GM11168 (cell line): ENCODE measurements around the gene HOXB8.

ENCODE experiments used
- in situ Hi-C: fragments of 300-500 bp; cut with MboI; formaldehyde crosslinking; loops from one replicate; pipeline ENCODE4 v1.12.0; 2022; ENCODE audit warnings: low sequenced_read_pairs; ENCODE audit not compliant: unreplicated experiment

HOXB8 gene

DNA sequence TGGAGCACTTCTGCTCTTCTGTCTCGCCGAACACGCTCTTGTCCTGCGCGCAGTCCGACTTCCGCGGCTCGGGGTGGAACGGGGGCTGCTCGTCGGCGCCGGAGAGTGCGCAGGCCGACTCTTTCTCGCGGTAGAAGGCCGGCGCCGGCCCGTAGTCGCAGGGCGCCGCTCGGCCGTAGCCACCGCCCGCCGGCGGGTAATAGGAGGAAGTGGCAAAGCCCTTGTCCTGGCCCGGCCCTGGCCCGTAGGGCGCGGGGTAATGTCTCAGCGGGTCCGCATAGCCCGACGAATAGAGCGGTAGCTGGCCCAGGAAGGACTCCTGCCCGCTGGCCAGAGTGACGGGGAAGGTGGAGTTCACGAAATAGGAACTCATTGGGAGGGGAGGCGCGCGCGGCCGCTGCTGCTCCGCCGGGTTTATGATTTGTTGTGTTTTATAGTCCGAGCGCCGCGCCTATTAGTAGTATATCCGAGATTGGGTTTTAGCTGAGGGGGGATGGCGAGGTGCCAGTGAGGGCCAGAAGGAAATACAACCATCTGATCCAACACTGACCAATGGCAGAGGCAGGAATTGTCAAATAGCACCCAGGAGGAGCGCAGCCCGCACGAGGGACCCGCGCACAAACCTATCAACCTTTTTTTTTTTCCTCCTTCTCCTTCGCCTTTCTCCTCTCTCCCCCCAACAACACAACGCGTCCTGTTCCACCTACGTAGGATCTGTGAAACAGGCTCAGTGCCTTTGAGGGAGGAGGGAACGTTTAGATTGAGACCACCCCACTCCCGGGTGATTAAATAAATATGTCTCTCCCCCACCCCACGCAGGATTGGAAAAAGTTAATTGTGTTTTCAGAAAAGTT, 17.1 kb downstream of the HOXB8 start:
- in situ Hi-C loops: no loop called here

DNA sequence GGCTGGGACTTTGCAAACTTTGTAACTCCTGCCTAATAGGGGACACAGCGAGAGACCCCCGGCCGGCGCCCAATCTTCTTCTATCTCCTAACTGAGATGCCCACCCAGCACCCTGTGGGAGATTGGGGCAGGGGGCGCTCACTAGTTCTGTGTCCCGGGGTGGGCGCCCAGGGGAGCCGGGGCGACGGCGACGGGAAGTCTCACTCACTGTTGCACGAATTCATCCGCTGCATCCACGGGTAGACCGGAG, 17.6 kb downstream of the HOXB8 start:
- in situ Hi-C loops: no loop called here

DNA sequence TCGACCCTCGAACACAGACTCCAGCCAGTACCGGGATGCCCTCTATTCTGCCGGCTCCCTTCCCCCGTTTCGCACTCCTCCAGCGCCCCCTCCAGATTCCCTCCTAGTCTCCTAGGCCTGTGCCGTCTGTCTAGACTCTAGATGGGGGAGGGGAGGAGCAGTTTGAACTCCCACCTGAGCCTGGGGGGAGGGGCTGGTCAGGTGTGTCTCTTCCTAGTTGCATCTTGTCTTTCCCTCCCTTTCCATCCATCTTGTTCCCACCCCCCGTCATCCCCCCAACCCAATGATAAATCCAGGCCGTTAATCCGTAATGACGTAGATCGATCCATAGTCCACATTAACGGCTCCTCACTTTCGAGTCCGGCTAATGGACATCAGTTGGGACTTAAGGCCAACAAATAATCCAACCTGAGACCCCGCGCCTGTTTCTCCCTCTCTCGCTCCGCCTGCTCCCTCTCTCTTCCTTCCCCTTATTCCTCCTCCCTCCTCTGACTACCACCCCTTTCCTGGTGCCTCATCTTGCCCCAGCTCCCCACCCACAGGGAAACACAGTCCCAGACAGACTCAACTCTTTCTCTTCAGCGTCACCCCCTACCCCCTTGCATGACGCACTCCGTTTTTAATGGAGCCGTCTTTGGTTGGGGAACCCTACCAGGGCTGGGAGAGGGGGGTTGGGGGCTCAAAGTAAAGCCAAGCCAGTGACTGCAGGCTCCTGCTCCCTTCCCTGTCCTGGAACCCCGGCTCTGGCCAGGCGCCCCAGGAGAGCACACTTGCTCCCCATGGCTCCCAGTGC, 18.2 kb downstream of the HOXB8 start:
- in situ Hi-C loops: no loop called here

DNA sequence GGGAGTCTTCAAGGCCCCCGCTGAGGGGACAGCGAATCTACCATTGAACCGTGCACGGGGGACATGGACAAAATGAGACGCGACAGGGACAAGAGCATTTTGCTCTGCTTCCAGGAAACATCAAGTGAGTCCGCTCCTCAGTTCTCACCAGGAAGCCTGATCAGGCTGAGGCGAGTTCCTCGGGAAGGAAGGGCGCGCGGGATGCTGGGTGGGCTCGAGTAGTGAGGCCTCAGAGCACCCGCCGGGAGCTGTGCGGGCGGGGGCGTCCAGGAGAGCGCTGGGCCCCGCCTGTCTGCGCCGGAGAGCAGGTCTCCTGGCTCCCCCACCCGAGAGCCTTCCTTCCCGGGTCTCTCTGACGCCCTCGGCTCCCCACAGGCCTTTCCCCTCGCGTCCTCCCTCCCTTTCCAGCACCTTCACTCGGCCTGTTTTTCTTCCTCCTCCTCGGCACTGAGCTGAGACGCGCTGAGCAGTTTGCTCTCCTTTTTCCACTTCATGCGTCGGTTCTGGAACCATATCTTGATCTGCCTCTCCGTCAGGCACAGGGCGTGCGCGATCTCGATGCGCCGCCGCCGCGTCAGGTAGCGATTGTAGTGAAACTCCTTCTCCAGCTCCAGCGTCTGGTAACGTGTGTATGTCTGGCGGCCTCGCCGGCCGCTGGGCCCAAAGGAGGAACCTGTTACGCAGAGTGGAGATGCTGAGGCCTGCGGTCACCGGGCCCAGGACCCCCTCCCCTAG, 18.9 kb downstream of the HOXB8 start:
- in situ Hi-C loops: no loop called here

DNA sequence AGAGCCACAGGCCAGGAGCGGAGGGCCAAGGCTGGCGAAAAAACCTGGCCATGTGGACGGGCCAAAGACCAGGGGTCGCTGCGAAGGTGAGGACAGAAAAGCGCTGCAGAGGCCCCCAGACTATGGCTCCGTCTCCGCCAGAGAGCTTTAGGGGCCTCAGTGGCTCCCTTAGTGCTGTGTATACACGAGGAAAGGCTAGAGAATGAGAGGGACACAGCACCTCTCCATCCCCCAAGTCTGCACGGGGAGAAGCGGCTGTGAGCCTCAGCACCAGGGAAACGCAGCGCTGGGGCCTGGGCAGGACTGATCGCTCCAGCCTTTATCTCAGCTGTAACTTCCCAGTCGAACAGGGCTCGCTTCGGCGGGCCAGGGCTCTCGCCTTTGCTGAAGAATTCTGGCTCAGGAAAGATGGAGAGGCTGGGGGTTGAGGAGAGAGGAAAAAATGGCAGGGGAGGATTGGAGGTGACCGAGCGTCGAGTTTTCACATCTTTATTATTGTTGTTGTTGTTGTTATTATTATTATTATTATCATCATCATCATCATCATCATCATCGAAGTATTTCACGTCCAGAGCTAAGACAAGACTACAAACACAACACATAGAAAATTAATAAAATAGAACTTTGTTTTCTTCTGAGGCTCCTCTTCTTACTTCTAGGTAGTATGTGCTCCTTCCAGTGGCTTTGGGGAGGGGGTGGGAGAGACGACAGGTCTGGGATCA, 19.7 kb downstream of the HOXB8 start:
- in situ Hi-C loops: no loop called here

DNA sequence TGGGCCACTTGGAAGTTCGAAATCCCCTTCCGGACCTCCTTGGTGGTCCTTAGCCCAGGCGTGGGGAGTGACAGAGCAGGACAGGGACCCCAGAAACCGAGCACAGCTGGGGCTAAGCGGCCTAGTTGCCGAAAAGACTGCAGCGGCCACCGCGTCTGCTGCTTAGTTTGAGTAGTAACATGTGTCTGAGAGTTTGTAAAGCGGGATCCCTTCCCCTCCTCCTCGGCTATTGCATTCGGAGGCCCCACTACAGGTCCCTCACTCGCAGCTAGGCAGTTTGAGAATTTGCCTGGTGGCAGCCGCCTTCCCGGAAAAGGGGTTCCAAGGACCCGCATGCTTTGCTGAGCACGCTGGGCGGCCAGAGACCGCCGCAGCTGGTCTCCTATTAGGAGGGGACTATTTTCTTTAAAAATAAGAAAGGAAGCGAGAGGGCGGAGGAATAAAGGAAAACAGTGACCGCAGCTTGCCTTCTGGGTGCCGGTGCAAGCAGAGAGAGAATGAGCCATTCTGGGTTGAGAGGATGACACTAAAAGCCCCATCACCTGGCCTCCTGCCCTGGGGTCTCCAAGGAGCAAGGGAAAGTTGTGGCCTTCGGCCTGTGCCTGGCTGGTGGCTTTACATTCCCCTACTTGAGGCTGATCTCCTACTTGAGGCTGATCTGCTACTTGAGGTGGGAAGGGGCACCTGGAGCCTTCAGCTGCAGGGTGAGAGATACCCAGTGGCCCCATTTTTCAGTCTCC, 20.4 kb downstream of the HOXB8 start:
- in situ Hi-C loops: no loop called here

DNA sequence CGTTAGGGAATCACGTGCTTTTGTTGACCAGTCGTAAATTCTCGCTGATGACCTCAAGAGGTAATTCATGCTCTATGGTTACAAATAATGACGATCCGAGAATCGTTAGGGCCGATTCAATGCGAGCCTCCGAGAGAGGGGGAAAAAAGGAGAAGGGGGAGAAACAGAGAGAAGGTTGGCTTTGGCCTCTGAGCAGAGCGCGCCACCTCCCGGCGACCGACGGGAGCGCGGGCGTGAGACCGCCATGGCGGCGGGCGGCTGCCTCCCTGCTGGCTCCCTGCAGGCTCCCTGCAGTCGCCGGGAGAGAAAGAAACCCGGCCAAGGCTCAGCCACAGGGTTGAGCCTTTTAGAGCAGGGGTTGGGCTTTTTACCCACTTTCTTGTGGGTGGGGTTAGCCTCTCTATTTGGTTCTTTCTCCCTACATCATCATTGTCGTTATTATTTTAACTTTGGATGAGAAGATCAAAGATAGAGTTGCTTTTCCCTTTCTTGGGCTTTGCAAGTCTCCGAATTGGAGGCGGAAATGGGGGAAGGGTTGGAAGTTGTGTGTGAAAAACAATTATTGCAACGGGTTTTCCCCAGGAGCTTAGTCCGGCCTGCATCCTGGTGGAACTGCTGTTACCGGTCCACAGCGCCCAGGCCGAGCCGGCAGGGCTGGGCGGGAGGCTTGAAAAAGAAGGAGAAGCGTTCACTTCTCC, 21.1 kb downstream of the HOXB8 start:
- in situ Hi-C loops: no loop called here

DNA sequence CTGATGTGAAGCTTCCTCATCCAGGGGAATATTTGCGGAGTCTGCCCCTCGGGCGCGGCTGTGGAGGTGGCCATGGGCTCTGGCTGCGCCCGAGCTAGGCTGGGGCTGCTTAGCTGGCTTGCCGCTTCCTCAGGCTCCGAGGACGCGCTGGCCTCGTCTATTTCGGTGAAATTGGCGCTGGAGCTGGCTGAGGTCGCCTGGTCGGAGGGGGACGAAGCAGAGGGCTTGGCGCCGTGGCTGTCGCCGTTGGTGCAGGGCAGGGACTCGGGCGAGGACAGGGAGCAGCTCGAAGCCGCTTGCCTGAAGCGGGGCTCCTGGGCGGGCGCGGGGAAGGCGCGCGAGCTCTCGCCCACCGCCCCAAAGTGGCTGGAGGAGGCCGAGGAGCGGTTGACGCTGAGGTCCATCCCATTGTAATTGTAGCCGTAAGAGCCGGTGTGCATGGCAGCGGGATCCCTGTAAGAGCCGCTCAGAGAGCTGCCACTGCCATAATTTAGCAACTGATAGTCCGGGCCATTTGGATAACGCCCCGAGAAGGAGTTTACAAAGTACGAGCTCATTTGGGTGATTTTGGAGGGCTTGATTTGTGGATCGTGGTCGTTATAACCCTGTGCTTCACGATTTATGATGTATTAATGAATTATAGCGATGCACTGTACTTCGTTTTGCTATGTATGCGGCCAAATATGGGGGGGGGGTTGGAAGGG, 21.8 kb downstream of the HOXB8 start, which contains the start of gene HOXB5:
TSS of gene HOXB5 (minus strand) at position 654 of the 704 bp plus-strand sequence. CDS start at position 557, 97 bp downstream.
- in situ Hi-C loops: no loop called here

DNA sequence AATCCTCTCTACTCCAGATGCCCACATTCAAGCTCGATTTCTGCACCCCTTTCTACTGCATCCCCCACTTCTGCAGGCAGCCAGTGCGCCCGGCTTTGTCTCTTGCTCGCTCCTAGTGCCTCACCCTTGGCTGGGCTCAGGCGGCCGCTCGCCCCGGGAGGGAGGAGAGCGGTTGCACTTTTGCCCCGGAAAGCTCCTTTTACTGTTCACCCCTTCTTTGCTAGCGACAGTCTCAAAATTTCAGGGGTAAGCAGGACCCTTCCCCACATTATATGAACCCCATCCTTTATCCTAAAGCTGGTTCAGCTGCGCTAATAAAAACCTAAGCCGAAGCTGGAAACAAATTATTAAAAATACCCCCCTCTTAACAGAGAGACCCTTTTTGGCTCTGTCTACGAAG, 22.5 kb downstream of the HOXB8 start:
- in situ Hi-C loops: no loop called here

DNA sequence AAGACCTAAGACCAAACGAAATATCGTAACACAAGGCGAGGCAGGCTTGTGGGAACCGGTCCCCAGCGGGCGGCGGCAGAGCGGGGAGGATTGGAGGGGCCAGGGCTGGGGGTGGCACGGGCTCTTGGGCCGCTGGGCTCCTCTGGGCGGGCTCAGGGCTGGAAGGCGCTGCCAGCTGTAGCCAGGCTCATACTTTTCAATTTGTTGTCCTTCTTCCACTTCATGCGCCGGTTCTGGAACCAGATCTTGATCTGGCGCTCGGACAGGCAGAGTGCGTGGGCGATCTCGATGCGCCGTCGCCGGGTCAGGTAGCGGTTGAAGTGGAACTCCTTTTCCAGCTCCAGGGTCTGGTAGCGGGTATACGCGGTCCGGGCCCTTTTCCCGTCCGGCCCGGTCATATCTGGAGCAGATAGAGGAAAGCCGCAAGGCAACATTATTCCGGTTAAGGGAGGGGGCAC, 23.0 kb downstream of the HOXB8 start:
- in situ Hi-C loops: no loop called here

DNA sequence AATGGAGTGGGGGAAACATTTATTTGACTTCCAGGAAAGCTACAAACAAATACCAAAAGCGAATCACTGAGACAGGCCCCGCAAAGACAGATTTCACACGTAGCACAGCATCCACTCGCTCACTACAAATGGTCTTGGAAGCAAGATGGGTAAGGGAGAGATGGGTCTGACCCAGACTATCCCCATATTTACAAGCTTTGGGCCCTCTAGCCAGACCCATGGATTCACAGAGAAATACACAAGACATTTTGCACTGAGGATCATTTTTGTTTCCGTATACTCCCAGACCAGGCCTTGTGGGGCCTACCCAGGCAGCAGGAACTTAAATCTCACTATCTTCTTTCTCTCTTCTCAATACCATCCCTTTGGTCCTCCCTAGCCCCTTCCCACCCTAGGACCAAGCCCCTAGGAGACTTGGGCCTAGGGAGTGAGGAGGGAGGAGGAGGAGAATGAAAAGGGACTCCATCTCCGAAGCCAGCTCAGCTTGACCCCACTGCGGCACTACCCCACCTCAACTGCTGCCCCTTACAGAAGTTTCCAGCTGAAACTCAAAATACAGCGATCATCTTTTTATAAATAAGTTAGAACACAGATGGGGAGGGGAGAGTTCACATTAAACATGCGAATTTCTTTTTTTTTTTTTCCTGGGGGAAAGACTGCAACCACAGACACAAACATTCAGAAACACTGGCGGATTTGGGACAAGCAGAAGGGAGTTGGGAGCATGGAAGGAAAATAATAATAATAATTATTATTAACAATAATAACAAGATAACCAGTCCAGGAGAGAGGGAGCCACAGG, 23.6 kb downstream of the HOXB8 start:
- in situ Hi-C loops: no loop called here

DNA sequence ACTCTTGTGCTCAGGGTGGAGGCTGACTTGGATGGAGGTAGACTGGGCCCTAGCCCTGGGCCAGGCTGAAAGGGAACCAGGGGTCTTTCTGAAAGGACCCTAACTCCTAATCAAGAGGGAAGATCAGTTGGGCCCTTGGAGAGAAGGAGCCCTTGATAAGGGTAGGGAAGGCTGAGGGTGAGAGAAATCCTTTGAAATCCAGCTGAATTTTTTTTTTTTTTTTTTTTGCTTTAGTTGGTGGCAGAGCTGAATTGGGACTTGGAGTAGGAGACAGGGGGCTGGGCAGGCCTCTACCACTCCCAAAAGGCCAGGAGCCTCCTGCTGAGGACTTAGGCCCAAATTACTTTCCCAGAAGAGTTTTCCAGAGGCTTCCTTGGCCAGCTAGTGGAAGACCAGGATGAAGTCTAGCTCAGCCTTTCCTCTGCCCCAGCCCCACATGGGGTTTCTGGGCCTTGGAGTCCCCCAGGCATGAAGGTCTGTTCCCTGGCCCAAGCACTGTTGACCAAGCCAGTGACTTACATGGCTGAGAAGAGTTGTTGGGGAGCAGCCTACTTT, 24.4 kb downstream of the HOXB8 start:
- in situ Hi-C loops: no loop called here

DNA sequence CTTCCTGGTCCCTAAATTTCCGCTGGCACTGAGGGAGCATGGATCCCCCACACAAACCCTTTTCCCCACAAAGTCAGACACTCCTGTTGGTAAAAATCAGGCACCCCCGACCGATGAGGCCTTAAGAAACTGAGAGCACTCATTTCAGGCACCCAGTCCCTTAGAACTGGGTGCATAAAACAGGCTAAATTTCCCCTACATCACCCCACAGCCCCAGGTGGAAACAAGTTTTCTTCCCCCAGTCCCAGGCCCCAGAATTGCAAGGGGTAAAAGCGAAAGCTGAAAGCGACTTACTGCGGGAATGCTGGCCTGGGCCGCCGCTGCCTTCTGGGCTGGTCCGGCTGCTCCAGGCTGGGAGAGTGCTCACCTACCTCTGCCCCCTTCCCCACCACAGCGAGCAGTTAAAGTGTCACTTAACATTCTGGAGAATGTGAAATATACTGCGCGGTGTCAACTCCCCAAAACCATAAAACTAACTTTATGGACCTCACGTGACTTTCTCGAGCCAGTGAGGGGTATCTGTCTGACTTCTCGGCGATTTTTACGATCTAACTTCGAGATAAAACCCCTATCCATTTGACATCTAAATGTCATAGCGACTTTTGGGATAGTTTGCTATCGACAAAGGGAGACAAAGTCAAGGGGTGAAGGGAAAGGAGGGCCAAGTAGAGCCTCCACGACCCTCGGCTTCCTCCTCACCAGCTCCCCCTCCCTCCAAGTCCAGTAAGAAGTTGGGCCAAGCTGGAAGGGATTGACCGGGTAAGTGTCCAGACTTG, 25.1 kb downstream of the HOXB8 start, which contains the start of gene HOXB3:
TSS of gene HOXB3 (minus strand) at position 411 of the 776 bp plus-strand sequence. CDS start 37,767 bp downstream, outside the sequence.
- in situ Hi-C loops: no loop called here

DNA sequence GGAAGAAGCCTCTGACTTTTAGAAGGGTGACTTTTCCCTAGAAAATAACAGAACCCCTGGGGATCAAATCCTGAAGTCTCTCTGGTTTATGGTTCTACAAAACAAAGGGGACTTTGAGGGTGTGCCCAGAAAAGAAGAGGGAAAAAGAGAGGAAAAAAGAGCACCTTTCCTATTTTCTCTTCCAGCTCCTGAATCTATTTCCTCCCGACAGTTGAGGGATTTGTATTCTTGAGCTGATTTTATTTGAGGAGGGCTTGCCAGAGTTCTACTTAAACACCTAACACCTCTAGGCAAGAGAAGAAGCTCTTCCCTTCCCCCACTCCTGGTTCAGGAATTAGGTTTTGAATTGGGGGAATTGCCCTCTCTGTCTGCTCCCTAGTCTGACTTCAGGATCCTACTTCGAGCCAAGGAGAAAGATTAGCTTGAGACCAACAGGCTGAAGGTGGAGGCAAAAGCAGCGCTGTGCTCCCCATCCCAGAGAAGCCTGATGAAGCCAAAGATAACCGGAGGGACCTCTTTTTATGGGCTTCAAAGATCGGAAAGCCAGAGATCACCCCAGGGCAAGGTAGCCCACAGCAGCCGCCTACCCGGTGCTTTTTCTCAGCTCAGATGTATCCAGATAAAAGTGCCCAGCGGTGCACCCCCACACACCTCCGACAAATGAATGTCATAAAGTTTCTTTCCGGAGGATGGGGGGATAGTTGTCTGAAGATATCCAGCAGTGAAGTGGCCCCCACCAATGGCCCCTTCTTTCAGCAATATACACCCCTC, 25.8 kb downstream of the HOXB8 start:
- in situ Hi-C loops: no loop called here

DNA sequence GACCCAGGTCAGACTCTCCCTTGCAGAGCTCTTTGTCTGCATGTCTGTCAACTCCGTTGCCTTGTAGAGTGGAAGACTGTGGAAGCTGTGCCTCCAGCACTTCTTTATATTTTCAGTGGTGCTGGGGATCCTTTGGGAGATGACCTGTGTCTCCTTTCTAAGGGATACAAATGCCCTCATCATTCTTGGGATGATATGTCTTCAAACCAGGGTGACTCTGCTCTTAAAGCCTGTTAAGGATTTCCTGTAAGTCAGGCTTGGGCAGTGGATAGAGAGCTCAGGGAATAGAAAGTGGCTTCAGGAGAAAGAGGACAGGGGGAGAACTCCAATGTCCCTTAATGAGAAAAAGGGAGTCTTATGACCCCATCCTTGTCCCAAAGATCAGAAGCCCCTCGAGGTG, 26.6 kb downstream of the HOXB8 start:
- in situ Hi-C loops: no loop called here

DNA sequence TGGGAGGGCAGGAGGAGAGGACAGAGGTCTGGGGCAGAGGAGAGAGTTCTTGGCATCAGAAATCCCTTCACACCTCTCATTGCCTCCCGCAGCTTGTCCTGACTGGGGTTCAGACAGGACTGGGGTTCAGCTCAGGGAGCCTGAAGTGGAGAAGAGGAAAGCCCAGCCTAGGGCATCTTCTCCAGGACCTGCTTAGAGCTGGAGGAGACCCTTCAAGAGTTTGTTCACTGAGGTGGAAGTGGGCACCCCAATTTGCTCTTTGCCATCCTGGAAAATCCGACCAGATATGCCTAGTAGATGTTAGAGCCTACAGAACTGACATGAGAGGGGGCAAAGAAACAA, 27.0 kb downstream of the HOXB8 start:
- in situ Hi-C loops: no loop called here
